ENCODE data around the gene ASB1.

The ASB1 gene

DNA sequence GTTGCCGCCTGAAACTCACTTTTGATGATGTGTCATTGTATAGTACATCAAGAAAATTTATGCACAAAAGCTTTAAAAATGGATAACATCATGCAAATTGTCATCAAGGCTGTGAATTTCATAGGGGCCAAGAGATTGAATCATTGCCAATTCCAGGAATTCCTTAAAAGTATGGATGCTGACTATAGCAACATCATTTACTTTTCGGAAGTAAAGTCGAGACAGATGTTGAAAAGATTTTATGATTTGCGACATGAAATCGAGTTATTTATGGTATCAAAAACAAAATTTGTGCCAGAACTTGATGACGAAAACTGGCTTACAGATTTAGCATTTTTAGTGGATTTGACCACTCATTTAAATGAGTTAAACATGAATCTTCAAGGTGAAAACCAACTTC is 56.3 kb downstream of the ASB1 start:
- H3K27me3 ChIP-seq (replicated peaks; ENCODE audit: insufficient read depth, low read length), result no peaks in the 10 kb centered on the region
- no peak overlapping the region for H3K9ac ChIP-seq (ENCODE audit: low read length)
- no peaks in the 10 kb centered on the region for H3K4me1 ChIP-seq (ENCODE audit: low read length)
- TF ChIP-seq, protein P1, sequence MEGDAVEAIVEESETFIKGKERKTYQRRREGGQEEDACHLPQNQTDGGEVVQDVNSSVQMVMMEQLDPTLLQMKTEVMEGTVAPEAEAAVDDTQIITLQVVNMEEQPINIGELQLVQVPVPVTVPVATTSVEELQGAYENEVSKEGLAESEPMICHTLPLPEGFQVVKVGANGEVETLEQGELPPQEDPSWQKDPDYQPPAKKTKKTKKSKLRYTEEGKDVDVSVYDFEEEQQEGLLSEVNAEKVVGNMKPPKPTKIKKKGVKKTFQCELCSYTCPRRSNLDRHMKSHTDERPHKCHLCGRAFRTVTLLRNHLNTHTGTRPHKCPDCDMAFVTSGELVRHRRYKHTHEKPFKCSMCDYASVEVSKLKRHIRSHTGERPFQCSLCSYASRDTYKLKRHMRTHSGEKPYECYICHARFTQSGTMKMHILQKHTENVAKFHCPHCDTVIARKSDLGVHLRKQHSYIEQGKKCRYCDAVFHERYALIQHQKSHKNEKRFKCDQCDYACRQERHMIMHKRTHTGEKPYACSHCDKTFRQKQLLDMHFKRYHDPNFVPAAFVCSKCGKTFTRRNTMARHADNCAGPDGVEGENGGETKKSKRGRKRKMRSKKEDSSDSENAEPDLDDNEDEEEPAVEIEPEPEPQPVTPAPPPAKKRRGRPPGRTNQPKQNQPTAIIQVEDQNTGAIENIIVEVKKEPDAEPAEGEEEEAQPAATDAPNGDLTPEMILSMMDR (IDR thresholded peaks at IDR 0.05; ENCODE audit: low read length), result no peak
- no peak for TF ChIP-seq EZH2 (optimal IDR thresholded peaks at IDR 0.05; ENCODE audit: low read depth, low read length)
- TF ChIP-seq EZH2phosphoT487 (IDR thresholded peaks at IDR 0.05; ENCODE audit: low read length), result no peak
- no peak for DNase-seq
- no peaks in the 10 kb centered on the region for H3K79me2 ChIP-seq (ENCODE audit: low read length)
- H2AFZ ChIP-seq (ENCODE audit: low read length), result no peak overlapping the region
- no peaks in the 10 kb centered on the region for H4K20me1 ChIP-seq (ENCODE audit: insufficient read depth, low read length)
- no peaks in the 10 kb centered on the region for H3K9me3 ChIP-seq (replicated peaks; ENCODE audit: insufficient read depth, low read length)
- H3K9me2 ChIP-seq (replicated peaks; ENCODE audit: insufficient read depth, low read length), result no peaks in the 10 kb centered on the region
- no peaks in the 10 kb centered on the region for H3K36me3 ChIP-seq (replicated peaks; ENCODE audit: insufficient read depth, low read length)
- no peaks in the 10 kb centered on the region for H3F3A ChIP-seq (ENCODE audit: insufficient read depth, low read length)
- H3K4me2 ChIP-seq (ENCODE audit: low read depth, low read length), result no peak overlapping the region
- no peak overlapping the region for H3K4me3 ChIP-seq (ENCODE audit: low read length)
- no peak overlapping the region for H3K27ac ChIP-seq (ENCODE audit: low read length)

DNA sequence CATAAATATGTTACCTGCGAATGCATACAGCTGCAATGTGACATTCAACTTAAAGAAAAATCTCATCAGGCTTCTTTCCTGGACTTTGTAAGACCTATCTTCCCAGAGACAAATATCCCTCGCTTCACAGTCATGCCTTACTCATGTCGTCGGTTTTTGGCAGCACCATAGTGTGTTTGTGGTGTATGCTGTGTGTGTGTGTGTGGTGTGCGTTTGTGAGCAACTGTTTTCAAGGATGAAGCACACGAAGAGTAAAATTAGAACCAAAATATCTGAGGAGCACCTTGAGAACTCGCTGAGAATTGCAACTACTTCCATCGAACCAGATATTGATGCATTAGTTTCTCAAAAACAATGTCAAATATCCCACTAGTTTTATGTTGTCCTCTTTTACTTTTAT is 56.9 kb downstream of the ASB1 start:
- Histone ChIP-seq H3K79me2 (ENCODE audit: low read length) (no peaks in the 10 kb centered on the region), H3K36me3 (replicated peaks; ENCODE audit: insufficient read depth, low read length) (no peaks in the 10 kb centered on the region), H3F3A (ENCODE audit: insufficient read depth, low read length) (no peaks in the 10 kb centered on the region), H4K20me1 (ENCODE audit: insufficient read depth, low read length) (no peaks in the 10 kb centered on the region), H3K27ac (ENCODE audit: low read length) (no peak overlapping the region), H3K4me3 (ENCODE audit: low read length) (no peak overlapping the region), H3K27me3 (replicated peaks; ENCODE audit: insufficient read depth, low read length) (no peaks in the 10 kb centered on the region), H3K9me2 (replicated peaks; ENCODE audit: insufficient read depth, low read length) (no peaks in the 10 kb centered on the region), H3K9me3 (replicated peaks; ENCODE audit: insufficient read depth, low read length) (no peaks in the 10 kb centered on the region), H3K4me1 (ENCODE audit: low read length) (no peaks in the 10 kb centered on the region), H3K4me2 (ENCODE audit: low read depth, low read length) (no peak overlapping the region), H2AFZ (ENCODE audit: low read length) (no peak overlapping the region), H3K9ac (ENCODE audit: low read length) (no peak overlapping the region)
- TF ChIP-seq, protein P1 (IDR thresholded peaks at IDR 0.05; ENCODE audit: low read length), result no peak
- TF ChIP-seq EZH2 (optimal IDR thresholded peaks at IDR 0.05; ENCODE audit: low read depth, low read length) (no peak), EZH2phosphoT487 (IDR thresholded peaks at IDR 0.05; ENCODE audit: low read length) (no peak)
- DNase-seq, result no peak

DNA sequence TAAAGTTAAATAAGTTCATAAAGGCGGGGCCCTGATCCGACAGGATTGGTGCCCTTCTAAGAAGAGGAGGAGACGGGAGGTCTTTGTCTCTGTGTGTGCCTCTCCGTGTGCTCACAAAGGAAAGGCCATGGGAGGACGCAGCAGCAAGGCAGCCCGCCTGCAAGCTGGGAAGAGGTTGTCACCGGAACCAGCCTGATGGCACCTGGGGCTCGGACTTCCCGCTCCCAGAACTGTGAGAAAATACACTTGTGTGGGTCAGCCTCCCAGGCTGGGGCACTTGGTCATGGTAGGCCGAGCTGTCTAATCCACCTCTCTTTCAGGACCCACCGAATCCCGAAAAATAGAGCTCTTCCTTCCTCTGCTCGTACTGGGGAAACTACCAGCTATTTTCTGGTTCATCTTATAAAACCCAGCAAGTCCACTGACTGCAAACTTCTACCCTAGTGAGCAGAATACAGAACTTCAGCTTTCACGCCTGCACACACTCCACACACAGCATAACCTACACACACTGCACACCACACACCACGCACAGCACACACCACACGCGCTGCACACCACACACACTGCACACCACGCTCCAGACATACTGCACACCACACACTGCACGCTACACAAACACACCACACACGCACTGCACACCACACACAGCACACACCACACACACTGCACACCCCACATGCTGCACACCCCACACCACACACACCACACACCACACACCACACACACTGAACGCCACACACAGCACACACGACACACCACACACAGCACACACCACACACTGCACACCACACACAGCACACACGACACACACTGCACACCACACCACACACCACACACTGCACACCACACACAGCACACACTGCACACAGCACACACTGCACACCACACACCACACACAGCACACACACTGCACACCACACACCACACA is 58.1 kb downstream of the ASB1 start:
- H3F3A ChIP-seq (ENCODE audit: insufficient read depth, low read length), result no peaks in the 10 kb centered on the region
- H3K79me2 ChIP-seq (ENCODE audit: low read length), result no peaks in the 10 kb centered on the region
- no peak overlapping the region for H3K4me3 ChIP-seq (ENCODE audit: low read length)
- no peaks in the 10 kb centered on the region for H4K20me1 ChIP-seq (ENCODE audit: insufficient read depth, low read length)
- no peaks in the 10 kb centered on the region for H3K9me2 ChIP-seq (replicated peaks; ENCODE audit: insufficient read depth, low read length)
- H3K27me3 ChIP-seq (replicated peaks; ENCODE audit: insufficient read depth, low read length), result no peaks in the 10 kb centered on the region
- H3K4me1 ChIP-seq (ENCODE audit: low read length), result no peaks in the 10 kb centered on the region
- H3K9me3 ChIP-seq (replicated peaks; ENCODE audit: insufficient read depth, low read length), result no peaks in the 10 kb centered on the region
- no peak overlapping the region for H2AFZ ChIP-seq (ENCODE audit: low read length)
- TF ChIP-seq EZH2 (optimal IDR thresholded peaks at IDR 0.05; ENCODE audit: low read depth, low read length), result no peak
- no peak for TF ChIP-seq EZH2phosphoT487 (IDR thresholded peaks at IDR 0.05; ENCODE audit: low read length)
- TF ChIP-seq, protein P1 (IDR thresholded peaks at IDR 0.05; ENCODE audit: low read length), result no peak
- no peak for DNase-seq
- no peak overlapping the region for H3K9ac ChIP-seq (ENCODE audit: low read length)
- no peaks in the 10 kb centered on the region for H3K36me3 ChIP-seq (replicated peaks; ENCODE audit: insufficient read depth, low read length)
- H3K4me2 ChIP-seq (ENCODE audit: low read depth, low read length), result no peak overlapping the region
- H3K27ac ChIP-seq (ENCODE audit: low read length), result no peak overlapping the region

Measured in MM.1S (cell line).